ENCODE measurements around the gene SRXN1. TPM values are rescaled to one million over a fixed set of nuclear protein-coding genes. Genes with fewer than 3 reads are reported as not detected.

Gene SRXN1
- total and polyA plus RNA-seq, 8 donors: 6.2 to 40.9 (median 7.6) TPM

DNA sequence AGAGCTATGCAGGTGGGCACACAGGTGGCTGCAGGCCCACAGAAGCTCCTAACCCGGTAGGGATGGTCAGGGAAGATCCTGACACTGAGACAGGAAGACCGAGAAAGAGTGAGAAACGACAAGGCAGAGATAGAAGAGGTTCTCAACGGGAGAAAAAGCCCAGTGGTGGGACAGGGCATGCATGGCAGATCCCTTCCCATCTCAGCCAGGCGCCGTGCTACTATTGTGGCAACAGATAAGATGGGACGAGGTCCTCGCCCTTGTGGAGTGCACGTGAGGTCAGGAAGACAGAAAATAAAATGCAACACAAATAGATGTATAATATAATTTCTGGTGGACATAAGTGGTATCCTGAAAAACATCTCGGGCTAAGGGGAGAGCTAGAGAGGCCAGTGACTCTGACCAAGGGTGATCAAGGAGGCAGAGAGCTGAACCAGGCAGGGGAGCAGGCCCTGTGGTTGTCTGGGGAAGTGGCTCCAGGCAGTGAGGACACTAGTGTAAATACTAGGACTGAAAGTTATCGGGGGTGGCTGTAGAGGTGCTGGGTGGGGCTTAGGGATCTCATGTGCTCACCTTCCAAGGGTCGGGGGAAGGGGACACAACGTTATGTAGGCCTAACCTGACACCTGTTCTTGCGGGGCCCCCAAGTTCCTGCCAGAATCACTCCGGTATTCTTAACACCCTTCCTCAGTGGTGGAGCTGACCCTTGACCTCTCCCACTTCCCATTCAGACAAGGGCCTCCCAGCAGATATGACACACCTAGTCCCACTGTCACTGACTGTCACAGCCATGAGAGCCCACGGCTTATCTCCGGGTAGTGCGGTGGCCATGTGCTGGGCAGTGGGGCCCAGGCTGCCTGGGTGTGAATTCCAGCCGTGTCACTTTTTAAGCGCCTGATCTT is 1.0 kb downstream of the SRXN1 start:
- Histone ChIP-seq H3K27me3 (no peaks in the 10 kb centered on the region), H3K4me3 (peak overlapping the region; percentile 67 to 87), H3K9me3 (no peaks in the 10 kb centered on the region), H3K4me1 (peaks cover 13 to 26% of the 10 kb centered on the region in 2 donors), H3K27ac (peak overlapping the region; percentile 57 to 87), H3K36me3 (peaks cover 0 to 36% of the 10 kb centered on the region in 2 donors)
- TF ChIP-seq, protein P1, sequence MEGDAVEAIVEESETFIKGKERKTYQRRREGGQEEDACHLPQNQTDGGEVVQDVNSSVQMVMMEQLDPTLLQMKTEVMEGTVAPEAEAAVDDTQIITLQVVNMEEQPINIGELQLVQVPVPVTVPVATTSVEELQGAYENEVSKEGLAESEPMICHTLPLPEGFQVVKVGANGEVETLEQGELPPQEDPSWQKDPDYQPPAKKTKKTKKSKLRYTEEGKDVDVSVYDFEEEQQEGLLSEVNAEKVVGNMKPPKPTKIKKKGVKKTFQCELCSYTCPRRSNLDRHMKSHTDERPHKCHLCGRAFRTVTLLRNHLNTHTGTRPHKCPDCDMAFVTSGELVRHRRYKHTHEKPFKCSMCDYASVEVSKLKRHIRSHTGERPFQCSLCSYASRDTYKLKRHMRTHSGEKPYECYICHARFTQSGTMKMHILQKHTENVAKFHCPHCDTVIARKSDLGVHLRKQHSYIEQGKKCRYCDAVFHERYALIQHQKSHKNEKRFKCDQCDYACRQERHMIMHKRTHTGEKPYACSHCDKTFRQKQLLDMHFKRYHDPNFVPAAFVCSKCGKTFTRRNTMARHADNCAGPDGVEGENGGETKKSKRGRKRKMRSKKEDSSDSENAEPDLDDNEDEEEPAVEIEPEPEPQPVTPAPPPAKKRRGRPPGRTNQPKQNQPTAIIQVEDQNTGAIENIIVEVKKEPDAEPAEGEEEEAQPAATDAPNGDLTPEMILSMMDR (IDR thresholded peaks at IDR 0.05): no peak
- intact Hi-C loops (cut with DNase I): no loop called here
- DNase-seq (no peak), ATAC-seq (peak; percentile 3)

DNA sequence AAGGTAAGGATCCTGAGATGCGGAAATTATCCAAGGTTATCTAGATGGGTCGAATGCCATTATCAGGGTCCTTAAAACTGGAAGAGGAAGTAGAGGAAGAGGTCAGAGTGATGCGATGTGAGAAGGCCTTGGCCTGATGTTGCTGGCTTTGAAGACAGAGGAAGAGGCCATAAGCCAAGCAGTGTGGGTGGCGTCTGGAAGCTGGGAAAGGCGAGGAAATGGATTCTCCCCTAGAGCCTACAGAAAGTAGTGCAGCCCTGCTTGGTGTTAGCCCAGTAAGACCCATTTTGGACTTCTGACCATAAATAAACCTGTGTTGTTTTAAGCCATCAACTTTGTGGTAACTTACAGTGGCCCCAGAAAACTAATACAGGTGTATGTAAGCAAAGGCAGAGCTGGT is 2.0 kb downstream of the SRXN1 start:
- no peaks in the 10 kb centered on the region for H3K27me3 ChIP-seq
- ATAC-seq (no peak), DNase-seq (no peak)

DNA sequence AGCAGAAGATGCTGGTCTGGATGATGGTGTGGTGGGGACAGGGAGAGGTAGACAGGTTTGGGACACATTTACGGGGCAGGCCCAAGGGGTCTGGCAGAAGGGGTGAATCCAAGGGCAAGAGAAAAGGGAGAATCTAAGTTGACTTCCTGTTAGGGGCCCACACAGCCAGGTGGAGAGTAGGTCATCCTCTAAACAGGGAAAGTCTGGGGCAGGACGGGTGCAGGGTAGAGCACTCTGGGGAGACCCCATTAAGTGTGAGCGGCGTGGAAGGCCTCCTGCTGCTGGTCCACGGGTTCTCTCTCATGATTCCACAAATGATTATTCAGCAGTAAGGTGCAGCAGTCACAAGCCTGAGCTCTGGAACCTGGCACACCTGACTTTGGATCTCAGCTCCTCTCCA is 2.7 kb downstream of the SRXN1 start:
- no peak overlapping the region for H3K4me3 ChIP-seq
- ATAC-seq: no peak
- TF ChIP-seq, protein P1 (IDR thresholded peaks at IDR 0.05): no peak
- H3K9me3 ChIP-seq: no peaks in the 10 kb centered on the region
- peaks cover 0 to 39% of the 10 kb centered on the region in 2 donors for H3K36me3 ChIP-seq
- peaks cover 13 to 35% of the 10 kb centered on the region in 2 donors for H3K4me1 ChIP-seq
- DNase-seq: no peak
- intact Hi-C loops (cut with DNase I): no loop called here
- no peak overlapping the region for H3K27ac ChIP-seq
- H3K27me3 ChIP-seq: no peaks in the 10 kb centered on the region

More for the DNA sequence above, 2.0 kb downstream of the SRXN1 start:
- H3K4me3 ChIP-seq: no peak overlapping the region
- H3K27ac ChIP-seq: no peak overlapping the region
- intact Hi-C loops (cut with DNase I): no loop called here
- H3K36me3 ChIP-seq: peaks cover 0 to 39% of the 10 kb centered on the region in 2 donors
- no peaks in the 10 kb centered on the region for H3K9me3 ChIP-seq
- TF ChIP-seq, protein P1 (IDR thresholded peaks at IDR 0.05): peak in 1 of 2 donors; percentile 8
- H3K4me1 ChIP-seq: peaks cover 13 to 28% of the 10 kb centered on the region in 2 donors

DNA sequence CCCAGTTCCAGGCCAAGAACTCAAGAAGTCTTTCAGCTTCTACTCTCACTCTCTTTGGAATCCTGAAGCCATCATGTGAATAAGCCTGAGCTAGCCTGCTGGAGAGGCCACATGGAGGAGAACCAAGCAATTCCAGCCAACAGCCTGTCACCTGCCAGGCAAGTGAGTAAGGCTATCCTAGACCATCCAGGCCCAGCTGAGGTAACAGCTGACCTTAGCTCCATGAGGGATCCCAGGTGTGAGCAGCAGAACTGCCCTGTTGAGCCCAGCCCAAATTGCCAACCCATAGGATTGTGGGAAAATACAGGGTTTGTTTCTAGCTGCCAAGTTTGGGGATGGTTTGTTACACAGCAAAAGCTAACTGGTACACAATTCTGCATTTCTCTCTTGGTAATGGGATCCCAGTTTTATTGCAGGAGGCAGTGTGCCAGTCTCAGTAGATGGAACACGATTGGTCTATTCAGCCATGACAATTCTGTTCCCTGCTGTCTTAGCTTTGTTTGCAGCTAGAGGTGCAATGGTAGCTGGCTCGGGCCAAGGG is 5.5 kb downstream of the SRXN1 start:
- no peak overlapping the region for H3K4me3 ChIP-seq
- peaks cover 0 to 16% of the 10 kb centered on the region in 2 donors for H3K27me3 ChIP-seq
- ATAC-seq: no peak
- DNase-seq: no peak
- H3K9me3 ChIP-seq: no peaks in the 10 kb centered on the region
- TF ChIP-seq, protein P1 (IDR thresholded peaks at IDR 0.05): no peak
- no peak overlapping the region for H3K27ac ChIP-seq
- peaks cover 5 to 29% of the 10 kb centered on the region in 2 donors for H3K4me1 ChIP-seq
- intact Hi-C loops (cut with DNase I): no loop called here
- H3K36me3 ChIP-seq: peaks cover 0 to 39% of the 10 kb centered on the region in 2 donors

DNA sequence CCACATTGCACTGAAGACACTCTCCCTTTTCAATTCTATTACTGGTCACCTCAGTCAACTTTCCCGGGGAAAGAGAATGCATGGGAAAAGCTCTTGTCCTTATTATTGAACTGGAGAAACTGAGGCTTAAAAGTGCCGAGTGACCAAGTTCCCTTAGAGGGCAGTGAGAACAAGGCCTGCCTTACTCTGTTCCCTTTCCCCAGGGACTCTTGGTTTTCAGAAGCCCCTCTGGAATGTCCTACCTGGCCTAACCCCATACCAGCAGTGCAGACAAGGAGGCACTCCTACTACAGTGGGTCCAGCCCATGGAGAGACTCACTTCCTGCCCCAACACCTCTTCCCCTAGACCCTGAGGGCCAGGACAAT is 6.1 kb downstream of the SRXN1 start:
- Histone ChIP-seq H3K4me3 (no peak overlapping the region), H3K36me3 (peaks cover 0 to 39% of the 10 kb centered on the region in 2 donors), H3K9me3 (no peaks in the 10 kb centered on the region), H3K4me1 (peaks cover under 1 to 25% of the 10 kb centered on the region in 2 donors), H3K27me3 (peaks cover 0 to 20% of the 10 kb centered on the region in 2 donors), H3K27ac (no peak overlapping the region)
- TF ChIP-seq, protein P1 (IDR thresholded peaks at IDR 0.05): no peak
- intact Hi-C loops (cut with DNase I): no loop called here
- DNase-seq (no peak), ATAC-seq (no peak)

Data from left lung (tissue), 10 donors.